ENCODE results near the gene KRTAP4-3.
"Not testable (repeated sequence)": the region's sequence is repeated elsewhere in the genome, so short reads cannot be mapped to it uniquely, and the experiment has no call there.

Gene KRTAP4-3

DNA sequence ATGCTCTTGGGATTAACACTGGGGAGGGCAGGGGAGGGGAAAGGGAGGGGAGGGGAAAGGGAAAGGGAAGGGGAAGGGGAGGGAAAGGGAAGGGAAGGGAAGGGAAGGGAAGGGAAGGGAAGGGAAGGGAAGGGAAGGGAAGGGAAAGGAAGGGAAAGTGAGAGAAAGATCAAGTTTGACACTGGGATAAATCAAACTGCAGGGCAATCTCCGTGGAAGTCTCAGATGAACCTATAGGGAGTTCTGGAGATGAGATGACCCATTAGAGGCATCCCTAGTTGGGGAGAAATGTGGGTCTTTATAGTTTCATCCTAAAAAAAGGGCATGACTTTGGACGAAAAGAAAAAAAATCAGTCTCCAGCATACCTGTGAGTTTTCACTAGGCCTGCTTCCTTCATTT lies 46.3 kb downstream of the KRTAP4-3 start:
- TF ChIP-seq JUND (IDR thresholded peaks at IDR 0.05; ENCODE audit: low read depth): no peak

DNA sequence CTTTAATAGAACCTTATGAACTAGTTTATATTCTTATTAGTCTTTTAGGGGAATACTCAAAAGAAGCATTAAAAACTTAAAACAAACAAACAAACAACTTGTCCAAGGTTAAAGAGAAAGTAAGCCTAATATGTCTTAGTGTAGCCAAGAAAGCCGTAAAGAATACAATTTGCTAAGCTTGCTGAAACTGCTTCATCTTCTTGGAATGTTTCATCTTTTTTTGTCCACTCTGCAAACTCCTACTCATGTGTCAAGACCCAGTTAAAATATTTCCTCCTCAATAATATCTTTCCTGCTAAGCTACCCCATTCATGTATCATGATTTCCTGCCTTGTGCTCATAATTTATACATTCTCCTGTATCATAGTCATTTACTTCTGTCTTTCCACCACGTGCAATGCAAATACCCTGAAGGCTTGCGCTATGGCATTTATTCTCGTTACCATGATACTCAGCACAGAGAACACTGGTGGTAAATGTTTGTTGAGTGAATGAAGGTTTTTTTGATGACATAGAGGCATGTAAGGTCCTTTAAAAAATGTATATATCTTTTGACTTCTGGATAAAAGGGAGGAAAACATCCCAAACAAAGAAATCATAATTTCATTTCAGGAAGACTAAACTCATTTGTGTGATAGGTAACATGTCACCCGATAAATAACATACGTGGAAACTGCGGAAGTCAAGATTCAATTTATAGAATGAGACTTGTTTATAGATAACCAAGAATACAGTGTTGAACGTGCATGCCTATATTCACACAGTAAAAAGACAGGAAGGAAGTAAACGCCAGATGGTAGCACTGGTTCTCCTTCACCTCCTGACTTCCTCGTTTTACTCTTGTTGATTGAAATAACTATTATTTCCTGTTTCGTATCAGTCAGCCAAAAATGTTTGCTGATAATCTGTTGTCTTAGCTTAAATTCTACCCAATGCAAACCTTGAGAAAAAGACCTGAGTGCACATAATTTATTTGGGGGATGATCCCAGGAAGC lies 48.0 kb downstream of the KRTAP4-3 start:
- in situ Hi-C loops (cut with HindIII; ENCODE audit: low pct_unique_long_range_greater_than_20kb, low sequenced_read_pairs); DNase-seq (ENCODE audit: low read depth in 1 of 2, low spot score in 1 of 2): not testable (repeated sequence)

More for the DNA sequence above, 46.3 kb downstream of the KRTAP4-3 start:
- no peak for DNase-seq (ENCODE audit: low read depth in 1 of 2, low spot score in 1 of 2)
- in situ Hi-C loops (cut with HindIII; ENCODE audit: low pct_unique_long_range_greater_than_20kb, low sequenced_read_pairs): no loop called here

DNA sequence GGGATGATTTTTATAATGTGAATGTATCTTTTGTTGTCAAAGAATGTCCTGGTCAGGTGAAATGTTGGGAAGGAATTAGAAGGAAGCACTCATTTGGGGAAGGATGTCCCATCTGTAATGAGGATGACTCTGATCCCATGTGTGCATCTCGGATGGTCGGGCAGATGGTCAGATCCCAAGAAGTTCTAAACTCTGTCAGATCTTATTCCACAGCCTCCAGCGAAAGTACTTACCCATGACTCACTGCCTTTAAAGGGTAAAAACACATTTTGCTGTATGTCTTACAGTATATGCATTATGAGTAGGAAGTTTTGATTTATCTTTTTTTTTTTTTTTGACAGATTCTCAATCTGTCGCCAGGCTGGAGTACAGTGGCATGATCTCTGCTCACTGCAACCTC lies 49.3 kb downstream of the KRTAP4-3 start:
- TF ChIP-seq JUND (IDR thresholded peaks at IDR 0.05; ENCODE audit: low read depth): no peak
- in situ Hi-C loops (cut with HindIII; ENCODE audit: low pct_unique_long_range_greater_than_20kb, low sequenced_read_pairs): no loop called here
- no peak for DNase-seq (ENCODE audit: low read depth in 1 of 2, low spot score in 1 of 2)

DNA sequence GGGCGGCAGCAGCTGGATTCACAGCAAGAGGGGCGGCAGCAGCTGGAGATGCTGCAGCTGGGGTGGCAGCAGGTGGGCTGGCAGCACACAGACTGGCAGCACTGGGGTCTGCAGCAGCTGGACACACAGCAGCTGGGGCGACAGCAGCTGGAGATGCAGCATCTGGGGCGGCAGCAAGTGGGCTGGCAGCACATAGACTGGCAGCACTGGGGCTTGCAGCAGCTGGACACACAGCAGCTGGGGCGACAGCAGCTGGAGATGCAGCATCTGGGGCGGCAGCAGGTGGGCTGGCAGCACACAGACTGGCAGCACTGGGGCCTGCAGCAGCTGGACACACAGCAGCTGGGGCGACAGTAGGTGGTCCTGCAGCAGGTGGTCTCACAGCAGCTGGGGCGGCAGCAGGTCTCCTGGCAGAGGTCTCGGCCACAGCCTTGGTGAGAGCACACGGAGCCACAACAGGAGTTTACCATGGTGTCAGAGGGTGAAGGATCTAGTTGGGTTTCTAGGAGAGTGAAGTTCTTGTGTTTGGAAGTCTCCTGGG lies 50.1 kb downstream of the KRTAP4-3 start, which contains the start of gene KRTAP4-11:
KRTAP4-11 (minus strand) TSS at position 528 of the 541 bp plus-strand sequence; CDS start at position 470, 58 bp downstream.
- in situ Hi-C loops (cut with HindIII; ENCODE audit: low pct_unique_long_range_greater_than_20kb, low sequenced_read_pairs); DNase-seq (ENCODE audit: low read depth in 1 of 2, low spot score in 1 of 2): not testable (repeated sequence)

Data from T47D (cell line).